Measurements from ENCODE around the gene TRPM2.
"Not testable (repeated sequence)": the region's sequence is repeated elsewhere in the genome, so short reads cannot be mapped to it uniquely, and the experiment has no call there.

TRPM2 gene

DNA sequence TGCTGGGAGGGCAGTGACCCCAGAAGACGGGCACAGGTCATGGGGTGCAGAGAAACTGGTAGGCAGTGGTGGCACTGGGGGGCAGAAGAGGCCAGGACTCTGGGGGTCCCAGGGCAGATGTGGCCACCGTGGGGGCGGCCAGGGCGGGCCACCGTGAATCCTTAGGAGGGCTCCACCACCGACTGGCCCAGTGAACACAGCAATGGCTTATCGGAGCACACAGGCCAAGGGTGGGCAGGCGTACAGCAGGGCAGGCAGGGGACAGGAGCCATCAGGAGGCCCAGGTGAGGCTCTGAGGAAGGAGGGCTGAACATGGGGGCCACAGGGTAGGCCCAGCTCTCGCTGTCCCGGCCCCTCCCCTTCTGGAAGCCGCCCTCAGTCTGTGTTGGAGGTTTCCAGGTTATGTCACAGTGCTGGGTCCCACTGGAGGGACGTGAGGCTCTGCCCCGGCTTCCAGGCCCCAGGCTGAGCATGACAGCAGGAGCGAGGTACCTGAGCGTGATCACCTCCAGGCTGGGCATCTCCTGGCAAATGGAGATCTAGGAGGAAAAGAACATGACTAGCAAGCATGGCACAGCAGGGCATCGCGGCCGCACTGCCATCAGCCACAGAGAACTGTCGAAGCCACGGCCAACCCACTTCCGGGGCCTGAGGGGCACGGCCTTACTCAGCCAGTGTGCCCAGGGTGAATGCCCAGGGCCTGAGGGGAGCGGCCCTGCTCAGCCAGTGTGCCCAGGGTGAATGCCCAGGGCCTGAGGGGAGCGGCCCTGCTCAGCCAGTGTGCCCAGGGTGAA, 18.0 kb upstream of the TRPM2 start:
- DNase-seq, result no peak

DNA sequence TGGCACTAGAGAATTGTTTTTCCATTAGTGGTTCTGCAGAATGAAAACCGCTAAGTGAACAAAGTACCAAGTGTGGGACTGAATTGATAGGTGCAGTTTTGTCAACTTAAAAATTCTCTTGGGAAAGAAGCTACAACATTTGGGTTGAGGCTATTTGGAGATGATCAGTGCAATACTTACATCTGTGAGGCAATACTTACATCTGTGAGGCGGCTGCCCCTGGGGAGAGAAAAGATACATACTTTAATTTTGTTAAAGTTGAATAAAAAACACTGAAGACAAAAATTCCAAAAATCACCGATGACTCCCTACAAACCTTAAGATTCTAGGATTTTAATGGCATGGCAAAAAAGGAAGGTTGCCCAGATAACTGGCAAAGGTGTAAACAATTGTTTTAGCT, 16.0 kb upstream of the TRPM2 start:
- DNase-seq, result no peak

DNA sequence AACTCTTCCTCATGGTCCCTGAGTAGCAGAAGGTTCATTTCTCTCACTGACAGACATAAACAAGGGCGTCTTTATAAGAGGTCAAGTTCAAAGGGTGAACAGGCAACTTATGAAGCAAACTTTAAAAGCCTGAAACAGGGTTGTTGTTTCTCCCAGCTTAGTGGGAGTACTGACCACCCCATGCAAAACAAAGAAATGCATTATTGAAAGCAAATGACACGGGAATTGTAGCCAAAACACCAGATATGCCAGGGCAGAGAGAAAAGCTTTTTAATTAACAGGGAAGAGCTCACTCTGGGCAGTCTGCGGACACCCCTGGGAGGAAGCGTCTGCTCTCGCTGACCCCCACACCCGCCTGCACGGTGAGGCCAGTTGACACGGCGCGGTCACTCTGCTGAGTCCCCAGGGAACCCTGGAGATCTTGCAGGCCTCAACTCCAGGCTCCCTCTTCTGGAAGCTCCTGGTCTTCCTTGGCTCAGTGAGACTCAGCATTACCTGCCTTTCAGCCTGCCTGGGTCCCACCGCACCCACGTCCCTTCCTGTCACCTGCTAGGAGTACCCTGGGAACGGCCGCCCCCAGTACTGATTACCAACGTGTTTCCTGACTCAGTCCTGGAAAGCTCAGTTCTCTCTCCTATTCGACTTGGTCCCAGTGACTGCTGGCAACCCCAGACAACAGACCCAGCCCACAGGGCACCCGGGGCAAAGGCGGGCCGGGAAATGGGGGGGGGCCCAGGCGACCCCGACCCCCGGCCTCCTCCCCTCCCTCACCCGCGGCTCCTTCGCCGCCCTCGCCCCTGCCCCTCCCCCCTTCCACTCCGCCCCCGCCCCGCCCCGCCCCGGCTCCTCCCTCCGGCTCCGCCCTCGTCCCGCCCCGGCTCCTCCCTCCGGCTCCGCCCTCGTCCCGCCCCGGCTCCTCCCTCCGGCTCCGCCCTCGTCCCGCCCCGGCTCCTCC, 15.2 kb upstream of the TRPM2 start:
- peak; percentile 77 for DNase-seq

DNA sequence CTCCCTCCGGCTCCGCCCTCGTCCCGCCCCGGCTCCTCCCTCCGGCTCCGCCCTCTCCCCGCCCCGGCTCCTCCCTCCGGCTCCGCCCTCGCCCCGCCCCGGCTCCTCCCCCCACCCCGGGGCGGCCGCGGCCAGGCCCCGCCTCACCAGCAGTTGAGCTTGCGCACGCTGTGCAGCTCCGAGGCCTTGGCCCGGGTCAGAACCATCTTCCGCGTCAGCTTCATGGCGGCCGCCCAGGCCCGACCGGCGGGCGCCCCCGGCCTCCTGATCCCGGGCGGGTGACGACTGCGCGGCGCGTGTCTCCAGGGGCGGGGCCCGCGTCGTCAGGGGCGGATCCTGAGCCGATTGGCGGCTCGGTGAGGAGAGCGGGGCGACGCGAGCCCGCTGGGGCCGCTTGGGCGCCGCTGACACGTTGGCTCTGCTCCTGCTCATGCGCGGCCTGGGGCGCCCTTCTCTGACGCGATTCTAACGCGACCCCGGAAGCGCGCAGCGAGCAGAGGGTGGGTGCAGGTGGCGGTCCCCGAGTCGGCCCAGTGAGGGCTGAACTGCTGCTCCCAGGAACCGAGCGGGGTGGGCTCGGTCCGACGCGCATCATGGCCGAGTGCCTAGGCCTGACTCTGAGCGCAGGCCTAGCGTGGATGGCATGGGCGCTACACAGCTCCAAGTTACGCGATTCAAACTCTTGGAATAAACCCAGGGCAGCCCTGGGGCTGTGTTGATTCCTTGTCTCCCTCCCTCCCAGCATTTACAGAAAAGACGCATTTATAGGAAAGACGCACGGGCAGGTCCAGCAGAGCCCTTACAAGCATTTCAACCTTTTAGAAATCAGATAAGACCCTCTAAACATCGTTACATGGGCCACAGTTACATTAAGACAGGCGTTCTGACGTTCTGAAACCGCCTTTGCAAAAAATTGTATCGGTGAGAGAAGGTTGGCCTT, 14.2 kb upstream of the TRPM2 start, which contains the start of gene CFAP410:
CFAP410 (minus strand) TSS at position 420 of the 940 bp plus-strand sequence; CDS start at position 224, 196 bp downstream.
- DNase-seq, result peak; percentile 97

DNA sequence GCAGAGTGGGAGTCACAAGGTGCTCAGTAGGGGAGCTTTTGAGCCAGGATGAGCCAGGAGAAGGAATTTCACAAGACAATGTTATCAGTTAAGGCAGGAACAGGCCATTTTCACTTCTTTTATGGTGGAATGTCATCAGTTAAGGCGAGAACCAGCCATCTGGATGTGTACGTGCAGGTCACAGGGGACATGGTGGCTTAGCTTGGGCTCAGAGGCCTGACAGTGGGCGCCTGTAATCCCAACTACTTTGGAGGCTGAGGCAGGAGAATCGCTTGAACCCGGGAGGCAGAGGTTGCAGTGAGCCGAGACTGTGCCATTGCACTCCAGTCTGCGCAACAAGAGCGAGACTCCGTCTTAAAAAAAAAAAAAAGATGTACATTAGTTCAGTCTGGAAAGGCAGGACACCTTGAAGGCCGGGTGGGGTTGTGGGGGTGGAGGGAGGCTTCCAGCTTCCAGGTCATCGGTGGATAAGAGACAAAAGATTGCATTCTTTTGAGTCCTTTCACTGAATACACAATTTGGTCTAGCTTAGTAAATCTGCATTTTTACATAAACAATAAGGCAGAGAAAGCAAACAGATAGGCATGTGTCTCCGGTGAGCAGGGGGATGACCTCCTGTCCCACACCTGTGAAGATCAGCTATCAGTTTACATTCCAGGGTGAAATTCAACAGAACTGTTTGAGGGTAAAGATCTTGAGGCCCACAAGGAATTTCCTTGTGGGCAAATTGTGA, 11.5 kb upstream of the TRPM2 start:
- DNase-seq, result not testable (repeated sequence)

DNA sequence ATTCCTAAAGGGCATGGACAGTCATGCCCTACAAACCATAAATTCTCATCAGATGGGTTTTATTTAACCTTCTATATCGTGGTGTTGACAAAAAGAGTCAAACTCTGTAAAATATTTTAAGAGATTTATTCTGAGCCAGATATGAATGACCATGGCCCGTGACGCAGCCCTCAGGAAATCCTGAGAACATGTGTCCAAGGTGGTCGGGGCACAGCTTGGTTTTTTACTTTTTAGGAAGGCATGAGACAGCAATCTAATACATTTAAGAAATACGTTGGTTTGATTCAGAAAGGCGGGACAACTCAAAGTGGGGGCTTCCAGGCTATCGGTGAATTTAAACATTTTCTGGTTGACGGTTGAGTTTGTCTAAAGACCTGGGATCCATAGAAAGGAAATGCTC, 10.4 kb upstream of the TRPM2 start:
- not testable (repeated sequence) for DNase-seq

DNA sequence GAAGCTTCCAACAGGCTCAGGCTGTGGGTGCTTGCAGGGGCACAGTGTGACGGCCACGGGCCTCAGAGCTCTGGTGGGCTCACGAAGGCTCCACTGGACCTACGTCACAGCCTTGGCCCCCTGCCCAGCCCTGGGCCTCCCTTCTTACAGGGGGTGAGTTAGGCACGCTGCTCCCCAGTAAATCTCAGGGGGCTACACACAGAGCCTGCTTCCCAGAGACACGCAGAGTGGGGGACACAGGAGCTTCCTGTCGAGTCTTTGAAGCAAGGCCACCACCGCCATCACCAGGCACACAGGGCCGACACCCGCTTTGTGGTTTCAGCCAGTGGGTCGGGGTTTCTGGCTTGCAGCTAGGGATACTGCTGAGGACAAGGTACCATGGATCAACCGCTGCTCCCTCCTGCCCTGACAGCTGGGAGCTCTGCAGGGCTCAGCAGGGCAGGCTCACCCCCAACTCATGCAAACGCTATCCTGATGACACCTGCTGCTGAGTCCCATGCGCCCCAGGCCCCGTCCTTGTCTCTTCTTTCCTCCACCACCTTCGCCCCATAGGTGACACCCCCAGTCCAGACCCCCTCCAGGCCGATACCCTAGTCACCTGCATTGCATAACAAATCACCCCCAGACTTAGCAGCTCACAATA, 8.8 kb upstream of the TRPM2 start:
- DNase-seq, result no peak

DNA sequence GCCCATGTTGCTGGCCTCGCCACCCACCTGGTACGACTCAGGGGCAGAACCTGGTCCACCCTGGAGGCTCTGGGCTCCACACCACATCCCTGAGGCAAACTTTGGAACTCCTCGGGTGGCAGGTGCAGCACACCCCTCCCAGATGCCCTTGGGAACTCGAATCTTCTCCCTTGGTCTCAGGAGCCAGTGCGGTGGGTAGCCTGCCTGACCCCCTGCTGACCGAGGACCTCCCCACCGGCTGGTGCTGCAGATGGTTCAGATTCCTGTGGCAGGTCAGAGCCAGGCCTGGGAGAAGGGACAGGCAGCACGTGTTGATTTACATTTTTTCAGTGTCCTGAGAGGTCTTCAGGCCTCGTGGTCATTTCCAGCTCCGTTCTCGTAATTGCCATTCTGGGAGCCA, 7.9 kb upstream of the TRPM2 start:
- no peak for DNase-seq

DNA sequence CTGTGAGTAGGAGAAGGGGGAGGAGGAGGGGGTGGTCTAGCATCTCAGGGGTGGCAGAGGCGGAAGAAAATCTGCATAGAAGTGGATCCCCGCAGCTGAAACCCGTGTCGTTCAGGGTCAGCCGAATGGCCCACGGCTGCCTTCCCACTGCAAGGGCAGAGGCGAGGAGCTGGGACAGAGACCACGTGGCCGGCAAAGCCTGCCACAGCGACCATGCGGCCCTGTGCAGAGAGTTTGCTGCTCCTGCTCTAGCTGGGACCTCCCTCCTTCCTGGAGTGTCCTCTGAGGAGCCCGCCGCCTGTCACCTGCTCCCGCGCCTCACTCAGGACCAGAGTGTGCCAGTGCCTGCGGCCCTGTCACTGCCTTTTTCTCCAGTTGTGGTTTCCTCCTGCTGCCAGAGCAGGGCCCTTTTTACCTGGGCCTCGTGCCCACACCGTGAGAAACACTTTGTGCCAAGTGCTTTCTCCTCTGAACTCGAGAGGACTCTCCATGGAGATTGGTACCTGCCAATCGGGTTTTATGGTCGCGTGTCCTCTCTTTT, 5.4 kb upstream of the TRPM2 start:
- no peak for DNase-seq

DNA sequence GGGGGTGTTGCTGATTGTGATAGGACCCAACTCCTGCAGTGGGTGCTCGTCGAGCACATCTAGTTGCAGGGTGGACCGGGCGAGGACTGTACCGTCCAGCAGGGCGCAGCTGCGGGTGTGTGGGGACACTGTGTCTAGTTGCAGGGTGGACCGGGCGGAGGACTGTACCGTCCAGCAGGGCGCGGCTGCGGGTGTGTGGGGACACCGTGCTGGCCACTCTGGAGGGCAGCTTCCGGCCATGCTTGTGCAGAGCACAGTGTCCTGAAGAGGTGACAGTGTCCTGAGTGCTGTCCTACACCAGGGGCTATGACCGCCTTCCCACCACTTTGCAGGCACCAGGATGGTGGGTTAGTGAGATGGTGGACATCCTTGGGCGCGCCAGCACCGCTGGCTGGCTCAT, 4.6 kb upstream of the TRPM2 start:
- DNase-seq, result no peak

DNA sequence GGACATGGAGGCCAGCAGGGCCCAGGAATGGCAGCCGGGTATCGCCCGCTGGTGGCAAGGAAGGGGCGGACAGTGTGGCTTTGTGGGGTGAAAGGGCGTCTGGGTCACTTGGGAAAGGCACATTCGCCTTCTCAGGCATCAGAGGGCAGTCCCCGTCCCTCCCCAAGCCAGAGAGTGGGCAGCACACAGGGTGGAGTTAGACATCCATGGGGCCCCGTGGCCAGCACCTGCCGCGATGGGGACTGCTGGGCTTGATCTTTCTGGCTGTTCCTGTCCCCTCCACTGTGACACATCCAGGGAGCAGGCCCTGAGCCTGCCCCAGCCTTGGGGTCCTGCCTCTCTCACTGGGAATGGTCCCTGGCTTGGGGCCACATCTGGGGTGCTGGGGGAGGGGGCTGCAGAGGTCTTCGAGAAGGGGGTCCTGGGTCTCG, 4.0 kb upstream of the TRPM2 start:
- DNase-seq, result no peak

DNA sequence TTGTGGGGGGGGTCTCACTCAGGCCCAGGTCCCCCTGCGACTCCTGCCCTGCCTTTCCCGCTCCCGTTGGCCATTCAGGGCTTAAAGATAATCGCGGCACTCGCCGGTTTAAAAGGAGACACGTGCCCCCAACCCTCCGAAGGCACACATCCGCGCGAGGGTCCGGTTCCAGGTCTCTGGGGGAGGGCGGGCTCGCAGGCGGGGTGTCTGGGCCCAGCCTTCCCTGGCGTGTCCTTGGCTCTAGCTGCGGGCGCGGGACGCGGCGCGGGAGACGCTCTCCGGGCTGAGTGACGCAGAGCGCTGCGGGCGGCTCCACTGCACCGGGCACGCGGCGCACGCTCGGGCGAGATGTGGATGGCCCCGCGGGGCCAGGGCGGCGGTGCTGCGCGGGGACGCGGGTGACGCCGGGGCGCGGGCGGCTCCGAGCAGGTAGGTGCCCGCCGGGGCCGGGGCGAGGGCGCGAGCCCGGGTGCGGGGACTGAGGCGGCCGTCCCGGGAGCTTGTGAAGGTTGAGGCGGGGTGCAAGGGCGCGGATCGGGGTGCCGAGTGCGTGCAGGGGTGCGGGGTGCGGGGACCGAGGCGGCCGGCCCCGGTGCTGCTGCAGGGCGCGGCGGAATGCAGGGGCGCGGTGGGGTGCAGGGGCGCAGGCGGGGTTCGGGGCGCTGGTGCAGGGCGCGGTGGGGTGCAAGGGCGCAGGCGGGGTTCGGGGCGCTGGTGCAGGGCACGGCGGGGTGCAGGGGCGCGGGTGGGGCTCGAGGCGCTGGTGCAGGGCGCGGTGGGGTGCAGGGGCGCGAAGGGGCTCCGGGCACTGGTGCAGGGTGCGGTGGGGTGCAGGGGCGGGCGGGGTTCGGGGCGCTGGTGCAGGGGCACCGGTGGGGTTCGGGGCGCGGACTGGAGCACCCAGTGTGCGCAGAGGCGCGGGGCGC, 3.3 kb upstream of the TRPM2 start:
- no peak for DNase-seq

DNA sequence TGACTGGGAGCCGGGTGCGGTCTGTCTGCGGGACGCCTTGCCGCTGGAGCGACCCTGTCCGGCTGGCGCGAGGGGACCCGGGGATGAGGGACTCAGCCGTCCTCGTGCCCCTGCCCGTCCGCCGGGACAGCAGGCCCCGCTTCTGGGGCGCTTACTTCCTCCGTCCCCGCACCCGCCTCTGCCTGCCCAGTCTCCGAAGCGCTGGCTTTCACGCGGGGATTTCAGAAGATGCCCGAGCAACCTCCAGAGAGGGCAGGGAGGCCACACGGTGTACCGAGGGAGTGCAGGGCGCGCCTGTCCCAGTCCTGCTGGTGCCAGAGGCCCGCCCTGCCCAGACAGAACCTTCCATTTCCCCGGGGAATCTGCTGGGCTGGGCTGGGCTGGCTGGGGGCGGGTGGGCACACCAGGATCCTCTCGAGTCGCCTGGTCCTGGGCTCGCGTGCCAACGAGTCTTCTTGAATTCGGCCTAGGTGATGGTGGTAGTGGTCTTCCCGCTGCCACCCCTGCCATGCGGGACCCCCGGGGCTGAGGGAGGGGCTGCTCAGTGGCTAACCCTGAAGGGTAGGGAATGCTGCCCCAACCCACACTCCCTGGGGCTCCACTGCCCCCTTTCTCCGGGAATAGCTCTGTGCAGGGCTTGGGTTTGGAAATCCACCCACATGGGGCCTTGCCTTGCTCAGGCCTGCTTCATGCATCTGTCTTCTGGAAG, 2.5 kb upstream of the TRPM2 start:
- DNase-seq, result no peak

DNA sequence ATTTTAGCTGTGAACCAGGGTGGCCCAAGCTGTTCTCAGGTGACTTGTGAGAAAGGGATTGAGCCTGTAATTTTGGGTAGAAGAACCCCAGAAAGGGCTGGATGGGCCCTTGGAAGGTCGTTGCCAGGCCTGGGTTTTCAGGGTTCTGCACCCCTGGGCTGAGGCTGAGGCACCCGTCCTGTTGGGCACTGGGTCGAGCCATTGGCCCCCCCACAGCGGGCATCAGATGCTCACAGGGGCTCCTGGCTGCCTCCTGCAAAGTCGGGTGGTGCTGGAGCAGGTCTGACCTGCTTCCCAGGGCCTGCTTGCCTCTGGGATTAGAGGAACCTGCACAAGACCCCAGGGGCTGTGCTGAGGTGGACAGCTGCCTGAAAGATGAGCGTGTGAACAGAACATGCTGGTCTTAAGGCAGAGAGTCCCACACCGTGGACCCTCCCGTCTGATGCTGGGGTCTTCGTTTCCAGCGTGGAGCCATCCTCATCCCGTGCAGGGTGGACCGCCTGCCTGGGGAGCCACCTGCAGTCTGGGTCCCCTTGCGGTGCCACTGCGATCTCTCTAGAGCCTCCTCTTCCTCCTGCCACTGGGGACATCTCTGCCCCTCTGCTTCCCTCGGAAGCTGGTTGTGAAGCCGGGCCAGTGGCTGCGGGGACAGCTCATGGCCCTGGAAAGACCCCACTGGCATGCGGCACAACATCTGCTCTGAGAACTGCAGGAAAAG, 1.7 kb upstream of the TRPM2 start:
- DNase-seq, result no peak

DNA sequence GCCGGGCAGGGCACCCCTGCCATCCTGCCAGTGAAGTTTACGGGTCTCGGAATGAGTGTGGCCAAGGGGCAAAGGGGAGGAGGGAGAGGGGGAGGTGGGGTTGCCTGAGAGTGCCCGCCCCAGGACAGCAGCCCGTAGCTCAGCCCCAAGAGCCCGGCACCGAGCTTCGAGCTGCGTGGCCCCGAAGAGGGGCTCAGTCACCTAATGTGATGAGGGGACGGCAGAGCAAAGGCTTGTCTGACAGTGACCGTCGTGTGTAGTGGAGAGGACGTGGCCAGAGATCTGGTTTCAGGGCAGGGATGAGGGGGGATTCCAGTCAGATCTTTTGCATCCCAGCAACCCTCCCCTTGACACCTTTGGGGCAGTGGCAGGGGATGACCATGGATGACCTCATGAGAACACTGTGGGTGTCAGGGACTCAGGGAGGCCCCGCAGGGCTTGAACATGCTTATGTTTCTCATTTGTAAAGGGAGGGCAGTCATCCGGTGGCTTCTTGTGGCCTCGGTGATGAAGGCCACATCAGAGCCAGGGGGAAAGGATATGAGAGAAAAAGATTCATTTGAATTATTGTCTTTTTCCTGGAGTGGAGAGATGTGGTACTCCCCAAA, 1.1 kb upstream of the TRPM2 start:
- no peak for DNase-seq

DNA sequence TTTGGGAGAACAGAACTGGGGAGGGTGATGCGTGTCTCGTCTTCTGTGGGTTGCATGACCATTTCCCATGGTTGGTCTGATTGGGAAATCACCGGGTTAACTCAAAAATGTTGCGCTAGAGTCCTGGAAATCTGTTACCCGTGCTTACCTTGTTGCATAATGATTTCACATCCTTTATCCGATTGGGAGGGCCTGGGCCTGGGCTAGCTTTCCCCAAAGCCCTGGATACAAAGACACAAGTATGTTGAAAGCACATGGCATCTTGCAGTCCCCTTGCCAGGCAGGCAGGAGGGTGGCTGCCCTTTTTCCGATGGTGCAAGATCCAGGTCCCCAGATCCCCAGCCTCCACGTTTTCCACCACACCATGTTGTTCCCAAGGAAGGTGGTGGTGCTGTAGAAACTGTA, 582 bp downstream of the TRPM2 start:
- DNase-seq, result no peak

DNA sequence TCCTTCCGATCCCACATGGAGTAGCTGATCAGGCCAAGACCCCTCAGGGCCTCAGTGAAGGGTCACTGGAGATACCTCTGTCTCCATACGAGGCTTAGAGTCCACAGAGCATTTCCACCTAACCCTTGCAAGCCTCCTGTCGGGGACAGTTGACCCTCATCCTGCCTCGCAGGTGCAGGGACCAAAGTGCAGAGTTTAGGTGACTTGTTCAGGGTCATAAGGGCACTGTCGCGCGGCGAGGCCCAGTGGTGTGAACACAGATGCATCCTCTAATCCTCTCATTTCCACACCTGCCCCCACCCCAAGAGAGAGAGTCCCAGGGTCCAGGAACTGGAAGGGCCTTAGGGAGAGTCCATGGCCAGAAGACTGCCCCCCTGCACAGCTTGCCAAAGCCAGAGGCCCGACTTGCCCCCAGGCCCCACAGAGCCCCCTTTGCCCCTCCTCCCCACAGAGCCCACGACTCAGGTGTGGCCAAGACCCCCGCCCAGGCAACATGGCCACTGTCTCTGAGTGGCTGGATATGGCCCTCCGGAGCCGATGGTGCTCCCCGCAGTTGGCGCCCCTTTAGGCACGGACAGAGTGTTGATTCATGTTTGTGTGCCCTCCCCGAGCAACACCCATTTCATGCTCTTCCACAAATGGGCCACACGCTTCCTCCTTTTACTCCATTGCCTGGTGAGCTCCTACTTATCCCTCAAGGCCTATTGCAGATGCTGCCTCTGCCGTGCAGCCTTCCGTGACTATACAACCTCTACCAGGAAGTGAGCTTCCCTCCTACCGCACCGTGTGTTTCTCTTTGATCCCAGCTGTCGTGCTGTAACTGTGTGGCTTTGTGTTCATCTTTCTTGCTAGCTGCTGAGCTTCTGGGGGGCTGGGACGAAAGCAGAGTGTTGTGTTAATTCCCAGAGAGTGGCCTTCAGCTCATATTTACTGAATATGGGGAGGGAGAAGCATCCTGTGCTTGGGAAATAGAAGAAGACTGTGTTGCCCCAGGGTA, 1.7 kb downstream of the TRPM2 start:
- no peak for DNase-seq
